Endodermal cell (in vitro differentiated cells): Measurements from ENCODE around the gene ZNF213. TPM values are rescaled to one million over a fixed set of nuclear protein-coding genes. Genes with fewer than 3 reads are reported as not detected.
"Not testable (repeated sequence)": the region's sequence is repeated elsewhere in the genome, so short reads cannot be mapped to it uniquely, and the experiment has no call there.

Source experiments
- DNase-seq: peaks from one replicate; pipeline ENCODE4 v3.0.0-alpha.2; 2017
- H3K27ac ChIP-seq: 2 replicates; pipeline ENCODE4 v1.5.1; 2013; ENCODE audit warnings: mild to moderate bottlenecking, low read depth, low read length, moderate library complexity
- H3K27me3 ChIP-seq: 2 replicates; pipeline ENCODE4 v1.6.1; 2013; ENCODE audit warnings: mild to moderate bottlenecking, low read length, moderate library complexity; ENCODE audit not compliant: insufficient read depth, control insufficient read depth, poor library complexity, severe bottlenecking
- H3K36me3 ChIP-seq: 2 replicates; pipeline ENCODE4 v1.7.0; 2013; ENCODE audit warnings: mild to moderate bottlenecking, low read length, moderate library complexity; ENCODE audit not compliant: control insufficient read depth, insufficient read depth
- H3K4me1 ChIP-seq: one replicate; pipeline ENCODE4 v1.7.0; 2013; ENCODE audit warnings: low read length; ENCODE audit not compliant: control insufficient read depth, insufficient read depth
- H3K4me3 ChIP-seq: 2 replicates; pipeline ENCODE4 v1.5.1; 2013; ENCODE audit warnings: mild to moderate bottlenecking, low read length, moderate library complexity
- H3K9ac ChIP-seq: 2 replicates; pipeline ENCODE4 v1.6.1; 2013; ENCODE audit warnings: mild to moderate bottlenecking, low read length, moderate library complexity; ENCODE audit not compliant: poor library complexity, severe bottlenecking; ENCODE audit errors: extremely low read depth
- H3K9me3 ChIP-seq: 2 replicates; pipeline ENCODE4 v1.6.1; 2013; ENCODE audit warnings: mild to moderate bottlenecking, low read length, moderate library complexity; ENCODE audit not compliant: control insufficient read depth
- H3K27ac Mint-ChIP-seq: 2 replicates; pipeline ENCODE4 v1.8.0; 2020; ENCODE audit warnings: mixed read lengths
- H3K27me3 Mint-ChIP-seq: 2 replicates; pipeline ENCODE4 v1.8.0; 2021; ENCODE audit warnings: mild to moderate bottlenecking, mixed read lengths; ENCODE audit not compliant: insufficient read depth
- H3K36me3 Mint-ChIP-seq: 2 replicates; pipeline ENCODE4 v1.8.0; 2020; ENCODE audit warnings: low read depth, mixed read lengths
- H3K4me1 Mint-ChIP-seq: 2 replicates; pipeline ENCODE4 v1.8.0; 2020; ENCODE audit warnings: mixed read lengths
- H3K4me3 Mint-ChIP-seq: 2 replicates; pipeline ENCODE4 v1.8.0; 2020; ENCODE audit warnings: mild to moderate bottlenecking, moderate library complexity, mixed read lengths
- H3K9me3 Mint-ChIP-seq: 2 replicates; pipeline ENCODE4 v1.8.0; 2020; ENCODE audit warnings: mild to moderate bottlenecking, mixed read lengths
- WGBS, 2 experiments: methylation state at CpG; one replicate each; pipeline versions ENCODE4 v1.1.5 to v1.1.7; 2013; ENCODE audit warnings: missing lambda C conversion rate in 2 of 2, mixed read lengths in 1 of 2; ENCODE audit not compliant: insufficient coverage in 1 of 2, insufficient read length in 1 of 2; 5-methylcytosine and 5-hydroxymethylcytosine counted together
- total RNA-seq, 2 donors: library from RNA; stranded (reverse); fragmentation: NEBNext Ultra II Directional in 1 of 2; extraction: Animal tissue kit (Norgen Biotek cat#: 25700) in 1 of 2; gene quantifications; 2 replicates in 1 of 2; 3 replicates in 1 of 2; pipeline ENCODE4 v1.2.1, GENCODE V29; 2021
- TF ChIP-seq, protein P1 (sequence below): fragments of 200-600 bp; sonication (generic); conservative IDR thresholded peaks from 2 replicates; pipeline ENCODE4 v1.5.0; 2021; ENCODE audit warnings: antibody characterized with exemption, mild to moderate bottlenecking

ZNF213 gene
- total RNA-seq, 2 donors from 2014 or later = 5.1 to 6.3 TPM

DNA sequence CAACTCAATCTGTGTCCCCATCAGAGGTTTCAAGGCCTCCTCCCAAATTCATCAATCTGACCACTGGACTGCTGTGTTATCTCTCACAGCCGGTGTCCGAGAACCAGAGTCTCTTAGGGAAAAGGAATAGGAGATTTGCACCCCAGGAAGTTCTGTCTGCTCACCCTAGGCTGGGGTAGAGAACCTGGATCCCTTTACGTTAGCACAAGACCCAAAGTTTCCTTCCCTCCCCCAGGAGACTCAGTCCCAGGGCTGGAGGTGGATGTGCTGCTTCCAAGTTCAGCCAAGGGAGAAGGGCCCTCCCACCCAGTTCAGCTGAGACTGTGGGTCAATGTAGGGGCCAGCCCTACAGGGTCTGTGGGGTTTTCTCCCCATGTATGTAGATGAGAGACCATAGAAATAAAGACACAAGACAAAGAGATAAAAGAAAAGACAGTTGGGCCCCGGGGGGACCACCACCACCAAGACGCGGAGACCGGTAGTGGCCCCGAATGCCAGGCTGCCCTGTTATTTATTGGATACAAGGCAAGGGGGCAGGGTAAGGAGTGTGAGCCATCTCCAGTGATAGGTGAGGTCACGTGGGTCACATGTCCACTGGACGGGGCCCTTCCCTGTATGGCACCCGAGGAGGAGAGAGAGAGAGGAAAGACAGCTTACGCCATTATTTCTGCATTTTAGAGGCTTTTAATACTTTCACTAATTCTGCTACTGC, 30.4 kb downstream of the ZNF213 start:
- no peak overlapping the region for H3K27ac Mint-ChIP-seq
- peaks cover 35% of the 10 kb centered on the region for H3K27me3 ChIP-seq
- H3K4me3 ChIP-seq = no peak overlapping the region
- no peaks in the 10 kb centered on the region for H3K36me3 Mint-ChIP-seq
- H3K4me1 Mint-ChIP-seq = no peaks in the 10 kb centered on the region
- H3K9me3 Mint-ChIP-seq = no peaks in the 10 kb centered on the region
- H3K4me3 Mint-ChIP-seq = no peak overlapping the region
- no peaks in the 10 kb centered on the region for H3K36me3 ChIP-seq
- H3K9me3 ChIP-seq = no peaks in the 10 kb centered on the region
- no peaks in the 10 kb centered on the region for H3K4me1 ChIP-seq
- WGBS, 2 experiments = 93 to 98% methylated on average over 8 to 12 of the region's 12 CpGs
- no peak overlapping the region for H3K27ac ChIP-seq
- H3K27me3 Mint-ChIP-seq = peaks cover 41% of the 10 kb centered on the region
- TF ChIP-seq, protein P1, sequence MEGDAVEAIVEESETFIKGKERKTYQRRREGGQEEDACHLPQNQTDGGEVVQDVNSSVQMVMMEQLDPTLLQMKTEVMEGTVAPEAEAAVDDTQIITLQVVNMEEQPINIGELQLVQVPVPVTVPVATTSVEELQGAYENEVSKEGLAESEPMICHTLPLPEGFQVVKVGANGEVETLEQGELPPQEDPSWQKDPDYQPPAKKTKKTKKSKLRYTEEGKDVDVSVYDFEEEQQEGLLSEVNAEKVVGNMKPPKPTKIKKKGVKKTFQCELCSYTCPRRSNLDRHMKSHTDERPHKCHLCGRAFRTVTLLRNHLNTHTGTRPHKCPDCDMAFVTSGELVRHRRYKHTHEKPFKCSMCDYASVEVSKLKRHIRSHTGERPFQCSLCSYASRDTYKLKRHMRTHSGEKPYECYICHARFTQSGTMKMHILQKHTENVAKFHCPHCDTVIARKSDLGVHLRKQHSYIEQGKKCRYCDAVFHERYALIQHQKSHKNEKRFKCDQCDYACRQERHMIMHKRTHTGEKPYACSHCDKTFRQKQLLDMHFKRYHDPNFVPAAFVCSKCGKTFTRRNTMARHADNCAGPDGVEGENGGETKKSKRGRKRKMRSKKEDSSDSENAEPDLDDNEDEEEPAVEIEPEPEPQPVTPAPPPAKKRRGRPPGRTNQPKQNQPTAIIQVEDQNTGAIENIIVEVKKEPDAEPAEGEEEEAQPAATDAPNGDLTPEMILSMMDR = no peak
- H3K9ac ChIP-seq = no peak overlapping the region
- no peak for DNase-seq

GRCh38 chr16:3166505-3166886, 31.7 kb downstream of the ZNF213 start:
- Histone ChIP-seq H3K27me3 (peaks cover 47% of the 10 kb centered on the region), H3K36me3 (no peaks in the 10 kb centered on the region), H3K4me3 (no peak overlapping the region), H3K9ac (no peak overlapping the region), H3K9me3 (no peaks in the 10 kb centered on the region), H3K27ac (no peak overlapping the region), H3K4me1 (no peaks in the 10 kb centered on the region)
- no peak overlapping the region for H3K27ac Mint-ChIP-seq
- TF ChIP-seq, protein P1 = no peak
- H3K27me3 Mint-ChIP-seq = peaks cover 52% of the 10 kb centered on the region
- no peak overlapping the region for H3K4me3 Mint-ChIP-seq
- no peak for DNase-seq
- no peaks in the 10 kb centered on the region for H3K9me3 Mint-ChIP-seq
- H3K36me3 Mint-ChIP-seq = no peaks in the 10 kb centered on the region
- WGBS, 2 experiments = 57 to 67% methylated on average over 1 of the region's 1 CpG
- peaks cover 3% of the 10 kb centered on the region for H3K4me1 Mint-ChIP-seq

DNA sequence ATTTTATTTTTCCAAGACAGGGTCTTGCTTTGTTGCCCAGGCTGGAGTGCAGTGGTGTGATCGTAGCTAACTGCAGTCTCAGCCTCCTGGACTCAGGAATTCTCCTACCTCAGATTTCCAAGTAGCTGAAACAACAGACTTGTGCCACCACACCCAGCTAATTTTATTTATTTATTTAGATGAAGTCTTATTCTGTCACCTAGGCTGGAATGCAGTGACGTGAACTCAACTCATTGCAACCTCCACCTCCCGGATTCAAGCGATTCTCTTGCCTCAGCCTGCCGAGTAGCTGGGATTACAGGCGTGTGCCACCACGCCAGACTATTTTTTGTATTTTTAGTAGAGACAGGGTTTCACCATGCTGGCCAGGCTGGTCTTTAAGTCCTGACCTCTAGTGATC, 33.9 kb downstream of the ZNF213 start:
- WGBS, 2 experiments = 87 to 95% methylated on average over 7 of the region's 7 CpGs
- H3K27me3 Mint-ChIP-seq = peaks cover 67% of the 10 kb centered on the region
- H3K4me3 Mint-ChIP-seq, H3K9me3 ChIP-seq, H3K36me3 ChIP-seq, H3K4me1 Mint-ChIP-seq, H3K4me1 ChIP-seq, H3K9ac ChIP-seq, H3K27ac ChIP-seq, H3K9me3 Mint-ChIP-seq, DNase-seq, H3K27ac Mint-ChIP-seq, H3K4me3 ChIP-seq, H3K36me3 Mint-ChIP-seq: not testable (repeated sequence)
- peaks cover 63% of the 10 kb centered on the region for H3K27me3 ChIP-seq
